PC-3 (cell line): Measurements from ENCODE around the gene ACAN. TPM values are rescaled to one million over a fixed set of nuclear protein-coding genes. Genes with fewer than 3 reads are reported as not detected.

Experiments used
- ATAC-seq: fragments of 200-7000 bp; cut with Tn5 transposase; 2 replicates; pipeline ENCODE4 v1.9.1; 2020; ENCODE audit warnings: mild to moderate bottlenecking, moderate library complexity
- BruUV-seq: library from RNA; stranded (reverse); fragments of 400-500 nt; replicated peaks from 2 replicates; lab custom pipeline; 2021; lab: Mats Ljungman, UMichigan
- CTCF ChIA-PET: fragments of 300-600 bp; sonication (Branson Sonifier 250); formaldehyde crosslinking; loops from one replicate; lab custom pipeline; 2022; ENCODE audit warnings: antibody characterized with exemption; lab: Charles Lee
- POLR2A ChIA-PET: fragments of 300-600 bp; sonication (Branson Sonifier 250); formaldehyde crosslinking; loops from one replicate; lab custom pipeline; 2022; ENCODE audit warnings: antibody characterized with exemption; ENCODE audit not compliant: unreplicated experiment; lab: Charles Lee
- DNase-seq: peaks from one replicate; pipeline ENCODE4 v3.0.0-alpha.2; 2015
- H2AFZ ChIP-seq: fragments of 300-600 bp; sonication (generic); 2 replicates; pipeline ENCODE4 v1.6.0; 2016; ENCODE audit warnings: antibody characterized with exemption, low read length
- H3F3A ChIP-seq: fragments of 300-600 bp; sonication (generic); one replicate; pipeline ENCODE4 v1.6.0; 2017; ENCODE audit warnings: antibody characterized with exemption, low read length, control low read depth, mild to moderate bottlenecking; ENCODE audit not compliant: unreplicated experiment
- H3K27ac ChIP-seq: fragments of 300-600 bp; sonication (generic); 2 replicates; pipeline ENCODE4 v1.5.1; 2016; ENCODE audit warnings: mild to moderate bottlenecking, low read length
- H3K27me3 ChIP-seq: fragments of 300-600 bp; sonication (generic); 2 replicates; pipeline ENCODE4 v1.6.1; 2016; ENCODE audit warnings: low read length, mixed read lengths
- H3K36me3 ChIP-seq: fragments of 300-600 bp; sonication (generic); 2 replicates; pipeline ENCODE4 v1.6.1; 2016; ENCODE audit warnings: low read depth, mixed run types, low read length, mixed read lengths
- H3K4me1 ChIP-seq: fragments of 300-600 bp; sonication (generic); 2 replicates; pipeline ENCODE4 v1.5.1; 2016; ENCODE audit warnings: low read length; ENCODE audit not compliant: insufficient read depth
- H3K4me2 ChIP-seq: fragments of 300-600 bp; sonication (generic); 2 replicates; pipeline ENCODE4 v1.6.0; 2016; ENCODE audit warnings: low read length
- H3K4me3 ChIP-seq: fragments of 300-600 bp; sonication (generic); 2 replicates; pipeline ENCODE4 v1.5.1; 2016; ENCODE audit warnings: mild to moderate bottlenecking, low read length, mixed read lengths
- H3K79me2 ChIP-seq: fragments of 300-600 bp; sonication (generic); 2 replicates; pipeline ENCODE4 v1.6.1; 2017; ENCODE audit warnings: low read length, mixed read lengths
- H3K9ac ChIP-seq: fragments of 300-600 bp; sonication (generic); 2 replicates; pipeline ENCODE4 v1.6.0; 2016; ENCODE audit warnings: mild to moderate bottlenecking, low read length
- H3K9me2 ChIP-seq: fragments of 300-600 bp; sonication (generic); replicated peaks from 2 replicates; pipeline ENCODE4 v1.6.1; 2016; ENCODE audit warnings: mixed run types, low read length, mixed read lengths
- H3K9me3 ChIP-seq: fragments of 300-600 bp; sonication (generic); 2 replicates; pipeline ENCODE4 v1.6.1; 2016; ENCODE audit warnings: low read length, mixed read lengths
- H4K20me1 ChIP-seq: fragments of 300-600 bp; sonication (generic); 2 replicates; pipeline ENCODE4 v1.6.1; 2016; ENCODE audit warnings: low read length, mixed read lengths
- EZH2 ChIP-seq: fragments of 300-600 bp; sonication (generic); IDR thresholded peaks from one replicate; pipeline ENCODE4 v1.6.1; 2017; ENCODE audit warnings: antibody characterized with exemption, mild to moderate bottlenecking, low read length; ENCODE audit not compliant: unreplicated experiment
- EZH2phosphoT487 ChIP-seq: fragments of 300-600 bp; sonication (generic); IDR thresholded peaks from 2 replicates; pipeline ENCODE4 v1.6.1; 2018; ENCODE audit warnings: mild to moderate bottlenecking, antibody characterized with exemption, low read length, borderline replicate concordance
- intact Hi-C: fragments of 100-400 bp; cut with micrococcal nuclease; formaldehyde crosslinking; loops from 2 replicates; pipeline ENCODE4 v1.9.0; 2023
- total RNA-seq: library from RNA; depleted of rRNA; stranded (reverse); fragments of >200 nt; gene quantifications from 2 replicates; pipeline ENCODE4 v1.2.3, GENCODE V29; 2014
- TF ChIP-seq, protein P1 (sequence below): fragments of 300-600 bp; sonication (generic); conservative IDR thresholded peaks from 2 replicates; pipeline ENCODE4 v1.5.1; 2017; ENCODE audit warnings: antibody characterized with exemption, low read depth, mild to moderate bottlenecking, low read length

ACAN gene
- total RNA-seq, 1 experiment from 2014 or later = not detected

DNA sequence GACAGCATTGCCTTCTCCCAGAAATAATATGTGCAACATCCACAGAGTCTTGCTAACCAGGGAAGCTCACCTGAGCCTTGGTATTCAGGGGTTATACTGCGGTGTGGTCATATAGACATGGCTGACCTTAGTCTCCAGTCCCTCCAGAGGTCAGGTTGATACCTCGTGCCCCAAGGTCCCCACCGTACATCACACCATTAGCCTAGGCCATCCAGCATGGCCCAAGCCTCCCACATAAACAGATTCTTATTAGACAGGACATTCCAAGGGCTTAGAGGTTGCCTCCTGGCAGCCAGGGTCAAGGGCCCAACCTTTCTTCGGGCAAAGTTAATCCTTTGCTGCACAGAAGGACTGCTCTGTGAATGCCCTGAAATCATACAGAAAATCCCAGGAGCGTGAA, 18.8 kb downstream of the ACAN start:
- Histone ChIP-seq H3K9me3 (no peaks in the 10 kb centered on the region), H3F3A (no peaks in the 10 kb centered on the region), H3K4me1 (no peaks in the 10 kb centered on the region), H3K27me3 (peaks cover 32% of the 10 kb centered on the region), H4K20me1 (no peaks in the 10 kb centered on the region), H2AFZ (no peak overlapping the region), H3K79me2 (no peaks in the 10 kb centered on the region), H3K9ac (no peak overlapping the region), H3K9me2 (no peaks in the 10 kb centered on the region), H3K27ac (no peak overlapping the region), H3K4me3 (no peak overlapping the region), H3K36me3 (no peaks in the 10 kb centered on the region), H3K4me2 (no peak overlapping the region)
- TF ChIP-seq EZH2 (no peak), EZH2phosphoT487 (no peak)
- TF ChIP-seq, protein P1, sequence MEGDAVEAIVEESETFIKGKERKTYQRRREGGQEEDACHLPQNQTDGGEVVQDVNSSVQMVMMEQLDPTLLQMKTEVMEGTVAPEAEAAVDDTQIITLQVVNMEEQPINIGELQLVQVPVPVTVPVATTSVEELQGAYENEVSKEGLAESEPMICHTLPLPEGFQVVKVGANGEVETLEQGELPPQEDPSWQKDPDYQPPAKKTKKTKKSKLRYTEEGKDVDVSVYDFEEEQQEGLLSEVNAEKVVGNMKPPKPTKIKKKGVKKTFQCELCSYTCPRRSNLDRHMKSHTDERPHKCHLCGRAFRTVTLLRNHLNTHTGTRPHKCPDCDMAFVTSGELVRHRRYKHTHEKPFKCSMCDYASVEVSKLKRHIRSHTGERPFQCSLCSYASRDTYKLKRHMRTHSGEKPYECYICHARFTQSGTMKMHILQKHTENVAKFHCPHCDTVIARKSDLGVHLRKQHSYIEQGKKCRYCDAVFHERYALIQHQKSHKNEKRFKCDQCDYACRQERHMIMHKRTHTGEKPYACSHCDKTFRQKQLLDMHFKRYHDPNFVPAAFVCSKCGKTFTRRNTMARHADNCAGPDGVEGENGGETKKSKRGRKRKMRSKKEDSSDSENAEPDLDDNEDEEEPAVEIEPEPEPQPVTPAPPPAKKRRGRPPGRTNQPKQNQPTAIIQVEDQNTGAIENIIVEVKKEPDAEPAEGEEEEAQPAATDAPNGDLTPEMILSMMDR = no peak
- BruUV-seq = no TSS peak
- intact Hi-C loops = no loop called here
- DNase-seq = no peak
- no peak for ATAC-seq
- CTCF ChIA-PET = no interaction called here
- POLR2A ChIA-PET = no interaction called here

DNA sequence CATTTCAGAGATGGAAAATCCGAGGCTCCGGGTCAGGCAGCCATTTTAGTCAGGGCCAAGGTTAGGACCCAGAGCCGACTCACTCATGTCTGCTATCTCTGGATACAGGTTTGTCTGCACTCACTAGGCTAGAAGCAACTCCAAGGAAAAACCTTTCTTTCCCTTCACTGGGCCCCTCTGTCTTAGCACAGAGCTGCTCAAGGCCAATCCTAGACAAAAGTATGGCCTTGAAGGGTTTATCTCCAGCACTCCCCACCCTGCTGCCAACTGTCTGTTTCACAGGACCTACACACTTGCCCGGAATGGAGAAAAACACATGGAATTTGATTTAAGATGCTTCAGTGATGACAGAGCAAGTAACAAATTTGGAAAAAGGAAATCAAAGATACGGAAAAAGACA, 25.6 kb downstream of the ACAN start:
- no peaks in the 10 kb centered on the region for H3F3A ChIP-seq
- H3K27ac ChIP-seq = no peak overlapping the region
- H3K4me2 ChIP-seq = no peak overlapping the region
- H4K20me1 ChIP-seq = no peaks in the 10 kb centered on the region
- no peaks in the 10 kb centered on the region for H3K9me3 ChIP-seq
- ATAC-seq (no peak), DNase-seq (no peak)
- no peaks in the 10 kb centered on the region for H3K79me2 ChIP-seq
- H3K4me1 ChIP-seq = peaks cover 1% of the 10 kb centered on the region; the same call in 1 of the 2 replicates
- H3K4me3 ChIP-seq = no peak overlapping the region
- peaks cover 4% of the 10 kb centered on the region; the same call in 1 of the 2 replicates for H3K27me3 ChIP-seq
- H3K36me3 ChIP-seq = no peaks in the 10 kb centered on the region
- POLR2A ChIA-PET = no interaction called here
- no TSS peak for BruUV-seq
- no peaks in the 10 kb centered on the region for H3K9me2 ChIP-seq
- no peak overlapping the region for H2AFZ ChIP-seq
- CTCF ChIA-PET = no interaction called here
- TF ChIP-seq EZH2phosphoT487 (no peak), EZH2 (no peak)
- intact Hi-C loops = no loop called here
- no peak overlapping the region for H3K9ac ChIP-seq

DNA sequence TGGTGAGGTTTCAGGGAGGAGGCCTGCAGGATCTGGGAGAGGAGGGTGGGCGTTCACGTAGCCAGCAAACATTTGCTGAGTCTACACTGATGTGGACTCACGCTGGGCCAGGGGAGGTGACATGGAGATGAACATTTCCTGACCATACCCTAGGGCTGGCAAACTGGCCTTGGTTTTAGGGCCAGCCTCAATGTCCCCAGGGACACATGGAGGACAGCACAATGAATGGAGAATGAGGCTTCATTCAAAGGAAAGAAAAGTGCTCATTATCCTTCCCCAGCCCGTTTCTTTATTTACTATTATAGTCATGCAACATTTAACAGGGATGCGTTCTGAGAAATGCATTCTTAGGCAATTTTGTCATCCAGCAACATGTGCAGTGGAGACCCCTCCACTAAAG, 26.8 kb downstream of the ACAN start:
- Histone ChIP-seq H3K9me2 (no peaks in the 10 kb centered on the region), H3K36me3 (no peaks in the 10 kb centered on the region), H4K20me1 (no peaks in the 10 kb centered on the region), H3F3A (no peaks in the 10 kb centered on the region), H3K27ac (no peak overlapping the region), H3K9me3 (no peaks in the 10 kb centered on the region), H3K9ac (no peak overlapping the region), H3K4me1 (peaks cover 6% of the 10 kb centered on the region), H3K27me3 (peaks cover 4% of the 10 kb centered on the region; the same call in 1 of the 2 replicates), H2AFZ (no peak overlapping the region), H3K4me2 (no peak overlapping the region), H3K79me2 (no peaks in the 10 kb centered on the region), H3K4me3 (no peak overlapping the region)
- DNase-seq = no peak
- TF ChIP-seq EZH2phosphoT487 (no peak), EZH2 (no peak)
- TF ChIP-seq, protein P1 = no peak
- ATAC-seq = no peak; the same call in 1 of the 2 replicates
- intact Hi-C loops = loop anchor here (10.0 kb wide), 1 partner anchor 205 kb away; the partner anchor contains the start of gene AEN
- no TSS peak for BruUV-seq
- POLR2A ChIA-PET = no interaction called here
- CTCF ChIA-PET = no interaction called here
